Subcutaneous adipose tissue (tissue), 4 donors: Measurements from ENCODE around the gene NINJ1. TPM values are rescaled to one million over a fixed set of nuclear protein-coding genes. Genes with fewer than 3 reads are reported as not detected.

Experiments
- total RNA-seq, 4 donors: library from RNA; depleted of rRNA; stranded (reverse); fragments of >200 nt; gene quantifications; one replicate each; pipeline ENCODE4 v1.1.0, GENCODE V29; 2016
- TF ChIP-seq, protein P1 (sequence below): fragments of 450-650 bp; IDR thresholded peaks from one replicate; pipeline ENCODE4 v1.5.1; 2016; ENCODE audit warnings: low read depth, mild to moderate bottlenecking, control low read depth, antibody characterized with exemption, moderate library complexity

Gene NINJ1
- total RNA-seq, 4 donors from 2014 or later = 57.0 to 84.6 (median 69.0) TPM

DNA sequence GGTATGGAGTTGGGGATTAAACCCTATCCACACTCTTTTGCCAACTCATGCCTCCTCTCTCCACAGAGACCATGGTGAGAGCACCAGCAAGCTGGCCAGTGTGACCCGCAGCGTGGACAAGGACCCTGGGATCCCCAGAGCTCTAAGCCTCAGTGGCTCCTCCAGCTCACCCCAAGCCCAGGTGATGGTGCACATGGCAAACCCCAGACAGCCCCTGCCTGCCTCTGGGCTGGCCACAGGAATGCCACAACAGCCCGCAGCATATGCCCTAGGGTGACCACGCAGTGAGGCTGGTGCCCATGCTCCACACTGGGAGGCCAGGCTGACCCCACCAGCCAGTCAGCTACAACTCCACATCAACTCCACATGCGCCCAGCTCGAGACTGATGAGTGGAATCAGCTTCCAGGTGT is 49.6 kb downstream of the NINJ1 start:
- TF ChIP-seq, protein P1, sequence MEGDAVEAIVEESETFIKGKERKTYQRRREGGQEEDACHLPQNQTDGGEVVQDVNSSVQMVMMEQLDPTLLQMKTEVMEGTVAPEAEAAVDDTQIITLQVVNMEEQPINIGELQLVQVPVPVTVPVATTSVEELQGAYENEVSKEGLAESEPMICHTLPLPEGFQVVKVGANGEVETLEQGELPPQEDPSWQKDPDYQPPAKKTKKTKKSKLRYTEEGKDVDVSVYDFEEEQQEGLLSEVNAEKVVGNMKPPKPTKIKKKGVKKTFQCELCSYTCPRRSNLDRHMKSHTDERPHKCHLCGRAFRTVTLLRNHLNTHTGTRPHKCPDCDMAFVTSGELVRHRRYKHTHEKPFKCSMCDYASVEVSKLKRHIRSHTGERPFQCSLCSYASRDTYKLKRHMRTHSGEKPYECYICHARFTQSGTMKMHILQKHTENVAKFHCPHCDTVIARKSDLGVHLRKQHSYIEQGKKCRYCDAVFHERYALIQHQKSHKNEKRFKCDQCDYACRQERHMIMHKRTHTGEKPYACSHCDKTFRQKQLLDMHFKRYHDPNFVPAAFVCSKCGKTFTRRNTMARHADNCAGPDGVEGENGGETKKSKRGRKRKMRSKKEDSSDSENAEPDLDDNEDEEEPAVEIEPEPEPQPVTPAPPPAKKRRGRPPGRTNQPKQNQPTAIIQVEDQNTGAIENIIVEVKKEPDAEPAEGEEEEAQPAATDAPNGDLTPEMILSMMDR = no peak

GRCh38 chr9:93083592-93084470 is 50.2 kb downstream of the NINJ1 start:
- TF ChIP-seq, protein P1 = no peak

- TF ChIP-seq, protein P1 = no peak
Observed at GRCh38 chr9:93082841-93083411, 51.1 kb downstream of the NINJ1 start.

DNA sequence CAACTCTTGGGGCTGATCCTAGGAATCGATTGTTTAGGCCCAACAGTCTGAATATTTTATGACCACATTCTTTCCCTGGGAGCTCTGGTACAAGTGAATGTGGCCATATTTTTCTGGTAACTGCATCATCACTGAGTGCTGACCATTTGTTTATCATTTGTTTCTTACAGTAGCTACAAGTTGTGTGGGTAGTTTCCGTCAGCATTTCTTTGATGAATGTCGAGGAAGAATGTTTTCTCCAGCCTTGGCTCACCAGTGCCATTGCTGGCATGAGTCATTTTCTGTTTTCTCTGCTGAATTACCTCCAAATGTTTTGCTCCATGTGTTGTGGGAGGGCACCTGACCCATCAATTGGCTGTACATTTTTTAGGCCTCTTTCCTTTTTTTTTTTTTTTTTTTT is 52.1 kb downstream of the NINJ1 start:
- TF ChIP-seq, protein P1 = no peak

- TF ChIP-seq, protein P1 = no peak
Observed at GRCh38 chr9:93081081-93081529, 52.9 kb downstream of the NINJ1 start.

DNA sequence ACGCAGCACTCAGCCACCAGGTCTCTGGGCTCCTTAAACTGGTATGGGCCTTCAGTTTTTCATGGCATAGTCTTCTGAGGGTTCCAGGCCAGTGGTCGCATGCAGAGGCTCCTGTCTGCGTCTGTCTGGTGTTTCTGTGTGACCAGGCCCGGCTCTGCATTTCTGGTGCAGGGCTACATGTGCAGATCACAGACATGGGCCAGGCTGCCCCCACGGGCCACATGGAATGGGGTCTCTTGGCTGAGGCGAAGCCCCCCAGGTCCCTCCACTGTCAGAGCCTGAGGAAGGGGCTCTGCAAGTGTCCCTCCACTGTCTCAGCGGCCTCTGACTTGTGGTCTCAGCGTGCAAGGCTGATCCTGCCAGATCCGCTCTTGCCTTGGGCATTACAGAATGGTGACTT is 53.6 kb downstream of the NINJ1 start:
- TF ChIP-seq, protein P1 = no peak

- TF ChIP-seq, protein P1 = no peak
Observed at GRCh38 chr9:93079371-93079770, 54.7 kb downstream of the NINJ1 start.
